HepG2 (cell line): ENCODE measurements around the gene MRPL34. TPM values are rescaled to one million over a fixed set of nuclear protein-coding genes. Genes with fewer than 3 reads are reported as not detected.

Experiments
- AGO2 ChIP-seq: fragments of 200-400 bp; formaldehyde crosslinking; optimal IDR thresholded peaks from 2 replicates; pipeline ENCODE3; 2017; ENCODE audit warnings: mild to moderate bottlenecking, low read depth, low read length, moderate library complexity
- CENPX ChIP-seq: sonication (generic); formaldehyde crosslinking; IDR thresholded peaks from 2 replicates; pipeline ENCODE4 v1.9.0; 2021; ENCODE audit warnings: mild to moderate bottlenecking, missing genetic modification reagents, moderate library complexity
- GMEB2 ChIP-seq: IDR thresholded peaks from 2 replicates; pipeline ENCODE4 v1.6.1; 2016; ENCODE audit warnings: missing biosample characterization, missing genetic modification reagents, low read depth
- HOXA5 ChIP-seq: sonication (generic); formaldehyde crosslinking; IDR thresholded peaks from 2 replicates; pipeline ENCODE4 v1.4.0; 2020; ENCODE audit warnings: missing genetic modification reagents
- KDM3A ChIP-seq: IDR thresholded peaks from 2 replicates; pipeline ENCODE4 v1.6.1; 2018; ENCODE audit warnings: low read depth, missing compliant biosample characterization
- STAT6 ChIP-seq: sonication (generic); formaldehyde crosslinking; IDR thresholded peaks from 2 replicates; pipeline ENCODE4 v1.4.0; 2020; ENCODE audit warnings: missing genetic modification reagents, mild to moderate bottlenecking, borderline replicate concordance
- SUZ12 ChIP-seq: fragments of 150-350 bp; IDR thresholded peaks from 2 replicates; pipeline ENCODE4 v1.6.1; 2014; ENCODE audit warnings: low read depth, low read length
- ZBTB44 ChIP-seq: sonication (generic); formaldehyde crosslinking; IDR thresholded peaks from 2 replicates; pipeline ENCODE4 v1.4.0; 2020; ENCODE audit warnings: missing genetic modification reagents
- ZFP36 ChIP-seq: fragments of 150-350 bp; IDR thresholded peaks from 2 replicates; pipeline ENCODE4 v1.6.1; 2018; ENCODE audit warnings: borderline replicate concordance, low read length, low read depth; ENCODE audit not compliant: partially characterized antibody
- ZNF562 ChIP-seq: sonication (generic); formaldehyde crosslinking; IDR thresholded peaks from 2 replicates; pipeline ENCODE4 v1.8.0; 2022; ENCODE audit warnings: missing genetic modification reagents, borderline replicate concordance
- ZNF639 ChIP-seq: conservative IDR thresholded peaks from 2 replicates; pipeline ENCODE4 v1.6.1; 2018; ENCODE audit warnings: missing genetic modification reagents
- ZNF652 ChIP-seq: IDR thresholded peaks from 2 replicates; pipeline ENCODE4 v1.6.1; 2016; ENCODE audit warnings: low read depth, borderline replicate concordance
- ZNF75D ChIP-seq: sonication (generic); formaldehyde crosslinking; IDR thresholded peaks from 2 replicates; pipeline ENCODE4 v1.8.1; 2023; ENCODE audit warnings: missing genetic modification reagents, mild to moderate bottlenecking, borderline replicate concordance
- ZNF768 ChIP-seq: sonication (generic); formaldehyde crosslinking; IDR thresholded peaks from 2 replicates; pipeline ENCODE4 v1.4.0; 2020; ENCODE audit warnings: missing genetic modification reagents
- ZSCAN22 ChIP-seq: sonication (generic); formaldehyde crosslinking; IDR thresholded peaks from 2 replicates; pipeline ENCODE4 v1.4.0; 2020; ENCODE audit warnings: mild to moderate bottlenecking, missing genetic modification reagents
- polyA plus RNA-seq, 8 experiments: library from polyadenylated mRNA; depleted of rRNA in 3 of 8; stranded (reverse) in 7 of 8; unstranded in 1 of 8; fragments of >200 nt; fragmentation: Illumina TruSeq in 4 of 8; extraction: Trizol in 4 of 8; gene quantifications; 2 replicates each; pipeline versions ENCODE4 v1.2.1 to v1.2.3, GENCODE V29; 2011 to 2016; ENCODE audit warnings: low read depth in 4 of 8, missing spikeins in 1 of 8, mixed read lengths in 1 of 8; ENCODE audit not compliant: insufficient read depth in 1 of 8
- total RNA-seq, 5 experiments: library from RNA; depleted of rRNA; stranded (reverse); fragments of >200 nt; fragmentation: Illumina TruSeq; extraction: Trizol; gene quantifications; 2 replicates each; pipeline ENCODE4 v1.2.3, GENCODE V29; 2016; ENCODE audit warnings: low read depth in 1 of 5
- TF ChIP-seq, protein P1 (sequence below): sonication (generic); formaldehyde crosslinking; IDR thresholded peaks from 2 replicates; pipeline ENCODE4 v1.4.0; 2020; ENCODE audit warnings: missing genetic modification reagents
- TF ChIP-seq, protein P2 (sequence below): IDR thresholded peaks from 2 replicates; pipeline ENCODE4 v1.6.1; 2016
- TF ChIP-seq, protein P3 (sequence below): sonication (generic); formaldehyde crosslinking; IDR thresholded peaks from 2 replicates; pipeline ENCODE4 v1.4.0; 2020; ENCODE audit warnings: missing genetic modification reagents

The MRPL34 gene
- total and polyA plus RNA-seq, 2 of the 13 experiments (the other 11 are each of a cell fraction or from before 2014, with no cell fraction given), result 74.0 to 77.3 TPM

DNA sequence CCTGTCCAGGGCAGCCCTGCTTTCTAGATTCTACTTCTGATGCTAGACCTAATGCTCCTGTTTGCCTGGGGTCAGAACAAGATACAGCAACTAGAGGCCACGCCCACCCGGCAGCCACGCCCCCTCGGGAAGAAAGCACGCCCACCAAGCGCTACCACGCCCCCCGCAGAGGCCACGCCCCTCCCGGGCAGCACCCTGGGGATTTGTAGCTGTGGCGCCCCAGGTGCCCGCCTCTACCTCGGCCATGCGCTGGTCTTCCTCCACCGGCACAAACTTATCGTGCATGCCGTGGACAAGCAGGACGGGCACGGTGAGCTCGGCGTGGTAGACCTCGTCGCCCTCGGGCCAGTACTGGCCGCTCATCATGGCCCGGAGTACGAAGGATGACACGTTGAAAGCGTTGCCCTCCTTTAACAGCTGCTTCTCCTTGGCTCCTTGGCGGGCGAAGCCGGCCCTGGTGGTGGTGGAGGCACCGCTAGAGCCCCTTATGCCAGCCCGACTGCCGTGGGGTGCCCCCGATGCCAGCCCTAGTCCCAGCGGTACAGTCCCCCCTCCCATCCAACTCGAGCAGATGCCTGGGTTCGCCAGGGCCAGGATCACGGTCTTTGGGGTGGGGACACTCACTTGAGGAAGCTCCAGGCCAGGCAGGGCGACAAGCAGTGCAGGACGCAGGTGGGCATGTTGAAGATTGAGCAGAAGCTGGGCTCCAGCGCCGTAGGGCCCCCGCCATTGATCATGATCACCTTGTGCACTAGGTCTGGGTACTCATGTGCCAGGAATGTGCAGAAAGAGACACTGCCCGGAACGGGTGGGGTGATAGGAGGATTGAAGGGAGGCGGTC is 11.4 kb upstream of the MRPL34 start (continued):
- TF ChIP-seq ZNF768 (CRISPR knock-in tag) (0 out of 2 replicates have a peak, but pooled peaks have one; percentile 14), AGO2 (peak; percentile 40), HOXA5 (no peak), ZFP36 (no peak), ZNF75D (no peak), ZNF639 (CRISPR knock-in tag) (no peak), STAT6 (no peak), ZNF562 (CRISPR knock-in tag) (no peak), CENPX (CRISPR knock-in tag) (no peak), GMEB2 (no peak), ZSCAN22 (CRISPR knock-in tag) (no peak), ZNF652 (CRISPR knock-in tag) (no peak), KDM3A (CRISPR knock-in tag) (no peak), ZBTB44 (no peak), SUZ12 (no peak)
- TF ChIP-seq, protein P1, sequence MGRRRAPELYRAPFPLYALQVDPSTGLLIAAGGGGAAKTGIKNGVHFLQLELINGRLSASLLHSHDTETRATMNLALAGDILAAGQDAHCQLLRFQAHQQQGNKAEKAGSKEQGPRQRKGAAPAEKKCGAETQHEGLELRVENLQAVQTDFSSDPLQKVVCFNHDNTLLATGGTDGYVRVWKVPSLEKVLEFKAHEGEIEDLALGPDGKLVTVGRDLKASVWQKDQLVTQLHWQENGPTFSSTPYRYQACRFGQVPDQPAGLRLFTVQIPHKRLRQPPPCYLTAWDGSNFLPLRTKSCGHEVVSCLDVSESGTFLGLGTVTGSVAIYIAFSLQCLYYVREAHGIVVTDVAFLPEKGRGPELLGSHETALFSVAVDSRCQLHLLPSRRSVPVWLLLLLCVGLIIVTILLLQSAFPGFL (CRISPR knock-in tag), result no peak
- TF ChIP-seq, protein P2, sequence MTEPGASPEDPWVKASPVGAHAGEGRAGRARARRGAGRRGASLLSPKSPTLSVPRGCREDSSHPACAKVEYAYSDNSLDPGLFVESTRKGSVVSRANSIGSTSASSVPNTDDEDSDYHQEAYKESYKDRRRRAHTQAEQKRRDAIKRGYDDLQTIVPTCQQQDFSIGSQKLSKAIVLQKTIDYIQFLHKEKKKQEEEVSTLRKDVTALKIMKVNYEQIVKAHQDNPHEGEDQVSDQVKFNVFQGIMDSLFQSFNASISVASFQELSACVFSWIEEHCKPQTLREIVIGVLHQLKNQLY (CRISPR knock-in tag), result no peak
- TF ChIP-seq, protein P3, sequence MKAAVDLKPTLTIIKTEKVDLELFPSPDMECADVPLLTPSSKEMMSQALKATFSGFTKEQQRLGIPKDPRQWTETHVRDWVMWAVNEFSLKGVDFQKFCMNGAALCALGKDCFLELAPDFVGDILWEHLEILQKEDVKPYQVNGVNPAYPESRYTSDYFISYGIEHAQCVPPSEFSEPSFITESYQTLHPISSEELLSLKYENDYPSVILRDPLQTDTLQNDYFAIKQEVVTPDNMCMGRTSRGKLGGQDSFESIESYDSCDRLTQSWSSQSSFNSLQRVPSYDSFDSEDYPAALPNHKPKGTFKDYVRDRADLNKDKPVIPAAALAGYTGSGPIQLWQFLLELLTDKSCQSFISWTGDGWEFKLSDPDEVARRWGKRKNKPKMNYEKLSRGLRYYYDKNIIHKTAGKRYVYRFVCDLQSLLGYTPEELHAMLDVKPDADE (CRISPR knock-in tag), result no peak
